Measurements from ENCODE around the gene ALPK3. TPM values are rescaled to one million over a fixed set of nuclear protein-coding genes. Genes with fewer than 3 reads are reported as not detected.

Gene ALPK3
- total RNA-seq, 4 donors from 2014 or later, result 0.18 to 7.0 (median 0.68) TPM

- TF ChIP-seq CTCF (IDR thresholded peaks at IDR 0.05), result no peak
- no peak for TF ChIP-seq POLR2A (IDR thresholded peaks at IDR 0.05)
- DNase-seq, result no peak
- no peaks in the 10 kb centered on the region for H3K4me1 ChIP-seq
- no peaks in the 10 kb centered on the region for H3K36me3 ChIP-seq
- H3K27me3 ChIP-seq, result no peaks in the 10 kb centered on the region
- H3K27ac ChIP-seq, result no peak overlapping the region
- H3K4me3 ChIP-seq, result no peak overlapping the region
- H3K9me3 ChIP-seq, result no peaks in the 10 kb centered on the region
These were observed 47.3 kb downstream of the ALPK3 start for GRCh38 chr15:84864444-84864795.

GRCh38 chr15:84865074-84865569 lies 48.0 kb downstream of the ALPK3 start:
- no peaks in the 10 kb centered on the region for H3K9me3 ChIP-seq
- DNase-seq, result no peak
- no peaks in the 10 kb centered on the region for H3K27me3 ChIP-seq
- no peaks in the 10 kb centered on the region for H3K4me1 ChIP-seq
- no peak overlapping the region for H3K4me3 ChIP-seq
- H3K27ac ChIP-seq, result no peak overlapping the region
- H3K36me3 ChIP-seq, result no peaks in the 10 kb centered on the region
- no peak for TF ChIP-seq CTCF (IDR thresholded peaks at IDR 0.05)
- no peak for TF ChIP-seq POLR2A (IDR thresholded peaks at IDR 0.05)

- Histone ChIP-seq H3K27me3 (no peaks in the 10 kb centered on the region), H3K36me3 (no peaks in the 10 kb centered on the region), H3K9me3 (no peaks in the 10 kb centered on the region), H3K4me1 (no peaks in the 10 kb centered on the region), H3K4me3 (no peak overlapping the region), H3K27ac (no peak overlapping the region)
- TF ChIP-seq CTCF (IDR thresholded peaks at IDR 0.05), result no peak
- no peak for TF ChIP-seq POLR2A (IDR thresholded peaks at IDR 0.05)
- DNase-seq, result no peak
These were observed 51.1 kb downstream of the ALPK3 start for GRCh38 chr15:84868037-84868880.

GRCh38 chr15:84869510-84869909 lies 52.4 kb downstream of the ALPK3 start:
- no peaks in the 10 kb centered on the region for H3K4me1 ChIP-seq
- H3K27ac ChIP-seq, result no peak overlapping the region
- H3K4me3 ChIP-seq, result no peak overlapping the region
- TF ChIP-seq CTCF (IDR thresholded peaks at IDR 0.05), result no peak
- TF ChIP-seq POLR2A (IDR thresholded peaks at IDR 0.05), result no peak
- no peak for DNase-seq
- no peaks in the 10 kb centered on the region for H3K27me3 ChIP-seq
- H3K9me3 ChIP-seq, result no peaks in the 10 kb centered on the region
- H3K36me3 ChIP-seq, result no peaks in the 10 kb centered on the region

GRCh38 chr15:84871428-84871985 lies 54.4 kb downstream of the ALPK3 start:
- no peaks in the 10 kb centered on the region for H3K36me3 ChIP-seq
- no peaks in the 10 kb centered on the region for H3K9me3 ChIP-seq
- no peak overlapping the region for H3K27ac ChIP-seq
- no peak overlapping the region for H3K4me3 ChIP-seq
- TF ChIP-seq CTCF (IDR thresholded peaks at IDR 0.05) (no peak), POLR2A (IDR thresholded peaks at IDR 0.05) (no peak)
- H3K27me3 ChIP-seq, result no peaks in the 10 kb centered on the region
- no peak for DNase-seq
- no peaks in the 10 kb centered on the region for H3K4me1 ChIP-seq

All from Peyer's patch (tissue), 4 donors.